IMR-90 (cell line): Measurements from ENCODE around the gene METTL1. TPM values are rescaled to one million over a fixed set of nuclear protein-coding genes. Genes with fewer than 3 reads are reported as not detected.

Source experiments
- ATAC-seq: fragments of 200-7000 bp; cut with Tn5 transposase; 2 replicates; pipeline ENCODE4 v1.9.1; 2020; ENCODE audit warnings: low read depth, mild to moderate bottlenecking, moderate library complexity
- BruUV-seq: library from RNA; stranded (reverse); fragments of 400-500 nt; replicated peaks from 2 replicates; lab custom pipeline; 2021; lab: Mats Ljungman, UMichigan
- CTCF ChIA-PET: fragments of 300-600 bp; formaldehyde crosslinking; extraction: SDS; loops from one replicate; lab custom pipeline; 2021; ENCODE audit warnings: antibody characterized with exemption; lab: Yijun Ruan, JAX
- POLR2A ChIA-PET: fragments of 300-600 bp; sonication (Branson Sonifier 250); formaldehyde crosslinking; loops from one replicate; lab custom pipeline; 2022; ENCODE audit warnings: antibody characterized with exemption; ENCODE audit not compliant: unreplicated experiment; lab: Charles Lee
- DNase-seq: peaks from one replicate; pipeline ENCODE4 v3.0.0; 2013
- H2AFZ ChIP-seq: replicated peaks from 2 replicates; pipeline ENCODE3; 2013; ENCODE audit warnings: low read length, mild to moderate bottlenecking; ENCODE audit not compliant: poor library complexity
- H2AK5ac ChIP-seq: 2 replicates; pipeline ENCODE4 v1.6.1; 2013; ENCODE audit warnings: low read depth, low read length, inconsistent platforms
- H2AK9ac ChIP-seq: replicated peaks from 2 replicates; pipeline ENCODE3; 2013; ENCODE audit warnings: mild to moderate bottlenecking, low read depth, low read length, moderate library complexity; ENCODE audit not compliant: poor library complexity
- H2BK120ac ChIP-seq: 2 replicates; pipeline ENCODE4 v1.6.1; 2013; ENCODE audit warnings: low read depth, low read length, inconsistent platforms
- H2BK15ac ChIP-seq: 3 replicates; pipeline ENCODE4 v1.6.1; 2013; ENCODE audit warnings: low read depth, low read length, inconsistent platforms
- H2BK20ac ChIP-seq: 2 replicates; pipeline ENCODE4 v1.6.1; 2013; ENCODE audit warnings: low read depth, mild to moderate bottlenecking, inconsistent platforms, low read length, moderate library complexity
- H2BK5ac ChIP-seq: 2 replicates; pipeline ENCODE4 v1.6.1; 2013; ENCODE audit warnings: mild to moderate bottlenecking, low read depth, low read length, inconsistent platforms; ENCODE audit not compliant: poor library complexity, severe bottlenecking
- H3K14ac ChIP-seq: replicated peaks from 2 replicates; pipeline ENCODE4 v1.6.1; 2013; ENCODE audit warnings: low read depth, low read length, inconsistent platforms
- H3K18ac ChIP-seq: 2 replicates; pipeline ENCODE4 v1.6.1; 2013; ENCODE audit warnings: low read depth, low read length, control low read depth
- H3K23ac ChIP-seq: 2 replicates; pipeline ENCODE4 v1.6.1; 2013; ENCODE audit warnings: low read depth, low read length, inconsistent platforms
- H3K27ac ChIP-seq: 2 replicates; pipeline ENCODE4 v1.5.1; 2013; ENCODE audit warnings: mild to moderate bottlenecking, control low read depth, low read length; ENCODE audit not compliant: insufficient read depth
- H3K27me3 ChIP-seq: 2 replicates; pipeline ENCODE4 v1.6.1; 2013; ENCODE audit warnings: low read length; ENCODE audit not compliant: control insufficient read depth, insufficient read depth
- H3K36me3 ChIP-seq: 2 replicates; pipeline ENCODE4 v1.6.1; 2013; ENCODE audit warnings: low read length, mixed read lengths; ENCODE audit not compliant: control insufficient read depth, insufficient read depth
- H3K4ac ChIP-seq: 2 replicates; pipeline ENCODE4 v1.6.1; 2013; ENCODE audit warnings: low read depth, low read length, inconsistent platforms
- H3K4me1 ChIP-seq: 2 replicates; pipeline ENCODE4 v1.6.1; 2013; ENCODE audit warnings: low read length, mixed read lengths; ENCODE audit not compliant: control insufficient read depth, insufficient read depth
- H3K4me2 ChIP-seq: 2 replicates; pipeline ENCODE4 v1.6.1; 2013; ENCODE audit warnings: low read depth, mild to moderate bottlenecking, control low read depth, low read length, moderate library complexity
- H3K4me3 ChIP-seq: 2 replicates; pipeline ENCODE4 v1.5.1; 2013; ENCODE audit warnings: low read depth, mild to moderate bottlenecking, control low read depth, low read length, moderate library complexity; ENCODE audit not compliant: insufficient read depth
- H3K56ac ChIP-seq: 2 replicates; pipeline ENCODE4 v1.6.1; 2013; ENCODE audit warnings: low read length, inconsistent platforms; ENCODE audit not compliant: insufficient read depth; ENCODE audit errors: extremely low read depth
- H3K79me1 ChIP-seq, 2 experiments: 2 replicates each; pipeline ENCODE4 v1.6.1; 2013; ENCODE audit warnings: low read length in 2 of 2, inconsistent platforms in 1 of 2, low read depth in 1 of 2
- H3K9ac ChIP-seq: 2 replicates; pipeline ENCODE4 v1.6.1; 2013; ENCODE audit warnings: low read depth, low read length, control low read depth
- H3K9me1 ChIP-seq: 2 replicates; pipeline ENCODE4 v1.6.1; 2013; ENCODE audit warnings: low read length, inconsistent platforms; ENCODE audit not compliant: insufficient read depth
- H3K9me3 ChIP-seq: 2 replicates; pipeline ENCODE4 v1.6.1; 2013; ENCODE audit warnings: low read length; ENCODE audit not compliant: control insufficient read depth, insufficient read depth
- H4K20me1 ChIP-seq: 2 replicates; pipeline ENCODE4 v1.6.1; 2013; ENCODE audit warnings: low read length, inconsistent platforms; ENCODE audit not compliant: insufficient read depth
- H4K5ac ChIP-seq: 2 replicates; pipeline ENCODE4 v1.6.1; 2013; ENCODE audit warnings: mild to moderate bottlenecking, low read depth, low read length, control low read depth
- H4K8ac ChIP-seq, 2 experiments: 2 replicates each; pipeline ENCODE4 v1.6.1; 2013; ENCODE audit warnings: low read depth in 2 of 2, low read length in 2 of 2, control low read depth in 1 of 2, inconsistent platforms in 1 of 2
- H4K91ac ChIP-seq: 2 replicates; pipeline ENCODE4 v1.6.1; 2013; ENCODE audit warnings: low read depth, low read length, inconsistent platforms; ENCODE audit not compliant: insufficient read depth
- RAD21 ChIP-seq: IDR thresholded peaks from 2 replicates; pipeline ENCODE4 v1.6.1; 2012; ENCODE audit warnings: low read length, improper control_type of control experiment
- WGBS, 2 experiments: methylation state at CpG; one replicate each; pipeline versions ENCODE4 v1.1.5 to v1.1.7; 2013; ENCODE audit warnings: missing lambda C conversion rate in 2 of 2; ENCODE audit not compliant: insufficient read length in 1 of 2; ENCODE audit errors: extremely low coverage in 2 of 2; 5-methylcytosine and 5-hydroxymethylcytosine counted together
- dilution Hi-C: fragments of 300-500 bp; cut with HindIII; formaldehyde crosslinking; loops from one replicate; pipeline ENCODE4 v1.14.3; 2018; ENCODE audit warnings: low sequenced_read_pairs; ENCODE audit not compliant: unreplicated experiment
- in situ Hi-C: fragments of 300-500 bp; cut with MboI; formaldehyde crosslinking; loops from 3 replicates; pipeline ENCODE4 v1.14.3; 2019; ENCODE audit warnings: low sequenced_read_pairs, inconsistent platforms, mixed read lengths
- intact Hi-C: fragments of 100-400 bp; cut with micrococcal nuclease; formaldehyde crosslinking; loops from 2 replicates; pipeline ENCODE4 v1.10.0; 2022
- polyA plus RNA-seq, 3 experiments: library from polyadenylated mRNA; depleted of rRNA; stranded (reverse); fragments of >200 nt; gene quantifications; 2 replicates each; pipeline ENCODE4 v1.2.3, GENCODE V29; 2012; ENCODE audit warnings: low replicate concordance in 1 of 3
- total RNA-seq: library from RNA; depleted of rRNA; stranded (reverse); fragments of >200 nt; gene quantifications from 2 replicates; pipeline ENCODE4 v1.2.3, GENCODE V29; 2012

The METTL1 gene
- total and polyA plus RNA-seq, 2 of the 4 experiments (the other 2 are of a cell fraction): 12.4 to 27.5 TPM

GRCh38 chr12:57750561-57751431, 21.1 kb downstream of the METTL1 start:
- intact Hi-C loops (no loop called here), in situ Hi-C loops (no loop called here), dilution Hi-C loops (no loop called here)
- Histone ChIP-seq H2BK20ac (no peak overlapping the region), H3K27me3 (peaks cover 7% of the 10 kb centered on the region; the same call in 1 of the 2 replicates), H3K79me1 (peaks cover 22 to 49% of the 10 kb centered on the region in 2 experiments; a peak in 3 of 4 replicates), H3K23ac (peak overlapping the region; percentile 95), H3K4me2 (peak overlapping the region; percentile 96), H2AK9ac (peak overlapping the region; percentile 97), H4K5ac (peak overlapping the region; percentile 59; the same call in 1 of the 2 replicates), H4K20me1 (0 out of 2 replicates have a peak, but pooled peaks cover 7% of the 10 kb centered on the region), H4K91ac (peak overlapping the region; percentile 73; the same call in 1 of the 2 replicates), H2AK5ac (peak overlapping the region; percentile 90), H3K4me3 (peak overlapping the region; percentile 59), H2BK15ac (no peak overlapping the region), H3K9me3 (no peaks in the 10 kb centered on the region), H3K9ac (peak overlapping the region; percentile 88), H4K8ac (peak overlapping the region; percentile 56 to 93; a peak in 2 of 4 replicates), H3K18ac (no peak overlapping the region), H3K14ac (peak overlapping the region; percentile 97), H2BK120ac (no peak overlapping the region), H3K36me3 (peaks cover 24% of the 10 kb centered on the region), H3K27ac (peak overlapping the region; percentile 90), H3K4ac (peak overlapping the region; percentile 91), H3K56ac (peak overlapping the region; percentile 91; the same call in 1 of the 2 replicates), H2AFZ (no peak overlapping the region), H3K4me1 (peaks cover 8% of the 10 kb centered on the region), H3K9me1 (peaks cover 17% of the 10 kb centered on the region), H2BK5ac (peak overlapping the region; percentile 79)
- no TSS peak for BruUV-seq
- ChIA-PET CTCF (interaction anchor here (1.1 kb wide), 1 partner anchor 14 kb away, joined by 3 read pairs; no protein-coding TSS in a partner anchor), POLR2A (no interaction called here)
- no peak for TF ChIP-seq RAD21
- WGBS, 2 experiments: 100% methylated on average over 2 of the region's 15 CpGs; no CpG with 5 or more reads in 1 of the 2 experiments
- ATAC-seq: no peak
- peak; percentile 12 for DNase-seq
